ENCODE data around the gene NR1I2. TPM values are rescaled to one million over a fixed set of nuclear protein-coding genes. Genes with fewer than 3 reads are reported as not detected.

NR1I2 gene
- polyA plus RNA-seq, 3 donors: 0.07 TPM; not detected in 2

GRCh38 chr3:119825820-119826219, 43.9 kb downstream of the NR1I2 start:
- H3K36me3 ChIP-seq (replicated peaks in 1 of 2; ENCODE audit: control insufficient read depth in 1 of 2, insufficient read depth in 2 of 2, low read length in 2 of 2): peaks cover 14 to 29% of the 10 kb centered on the region in 2 donors
- H3K4me3 ChIP-seq (replicated peaks in 1 of 3; ENCODE audit: low read depth in 2 of 3, low read length in 3 of 3): no peak overlapping the region
- no peaks in the 10 kb centered on the region for H3K4me1 ChIP-seq (ENCODE audit: control insufficient read depth in 1 of 2, insufficient read depth in 2 of 2, low read length in 2 of 2)
- whole genome bisulfite sequencing (ENCODE audit: insufficient coverage): 100% methylated on average over 1 of the region's 1 CpG
- no peak overlapping the region for H3K4me2 ChIP-seq (replicated peaks; ENCODE audit: extremely low read depth, low read length, poor library complexity, severe bottlenecking)
- peaks cover 2% of the 10 kb centered on the region for H3K4me1 Mint-ChIP-seq
- peaks cover 0 to 2% (median 0%) of the 10 kb centered on the region in 7 donors for H3K9me3 Mint-ChIP-seq
- peak overlapping the region in 2 of 7 donors; percentile 32 to 71 for H3K27ac Mint-ChIP-seq
- peaks cover 34 to 37% of the 10 kb centered on the region in 2 donors for H3K36me3 Mint-ChIP-seq
- H3K4me3 Mint-ChIP-seq: no peak overlapping the region
- H3K79me2 ChIP-seq (ENCODE audit: insufficient read depth, low read length): no peaks in the 10 kb centered on the region
- no peak for DNase-seq
- no peaks in the 10 kb centered on the region for H3K9me3 ChIP-seq (replicated peaks in 1 of 2; ENCODE audit: control insufficient read depth in 1 of 2, insufficient read depth in 1 of 2, low read length in 2 of 2)
- H3K27ac ChIP-seq (ENCODE audit: low read depth in 1 of 2, low read length in 2 of 2): no peak overlapping the region
- no peaks in the 10 kb centered on the region for H3K27me3 Mint-ChIP-seq (ENCODE audit: low read depth in 3 of 3)
- peaks cover 24% of the 10 kb centered on the region for H4K20me1 ChIP-seq (ENCODE audit: insufficient read depth, low read length)
- TF ChIP-seq, protein P1, sequence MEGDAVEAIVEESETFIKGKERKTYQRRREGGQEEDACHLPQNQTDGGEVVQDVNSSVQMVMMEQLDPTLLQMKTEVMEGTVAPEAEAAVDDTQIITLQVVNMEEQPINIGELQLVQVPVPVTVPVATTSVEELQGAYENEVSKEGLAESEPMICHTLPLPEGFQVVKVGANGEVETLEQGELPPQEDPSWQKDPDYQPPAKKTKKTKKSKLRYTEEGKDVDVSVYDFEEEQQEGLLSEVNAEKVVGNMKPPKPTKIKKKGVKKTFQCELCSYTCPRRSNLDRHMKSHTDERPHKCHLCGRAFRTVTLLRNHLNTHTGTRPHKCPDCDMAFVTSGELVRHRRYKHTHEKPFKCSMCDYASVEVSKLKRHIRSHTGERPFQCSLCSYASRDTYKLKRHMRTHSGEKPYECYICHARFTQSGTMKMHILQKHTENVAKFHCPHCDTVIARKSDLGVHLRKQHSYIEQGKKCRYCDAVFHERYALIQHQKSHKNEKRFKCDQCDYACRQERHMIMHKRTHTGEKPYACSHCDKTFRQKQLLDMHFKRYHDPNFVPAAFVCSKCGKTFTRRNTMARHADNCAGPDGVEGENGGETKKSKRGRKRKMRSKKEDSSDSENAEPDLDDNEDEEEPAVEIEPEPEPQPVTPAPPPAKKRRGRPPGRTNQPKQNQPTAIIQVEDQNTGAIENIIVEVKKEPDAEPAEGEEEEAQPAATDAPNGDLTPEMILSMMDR (IDR thresholded peaks at IDR 0.05): no peak
- intact Hi-C loops (cut with micrococcal nuclease): no loop called here
- H2AFZ ChIP-seq (ENCODE audit: insufficient read depth, low read depth, low read length, poor library complexity, severe bottlenecking): no peak overlapping the region
- no peaks in the 10 kb centered on the region for H3K27me3 ChIP-seq (ENCODE audit: control insufficient read depth in 2 of 2, insufficient read depth in 2 of 2, low read length in 2 of 2)
- no peak overlapping the region for H3K9ac ChIP-seq (ENCODE audit: insufficient read depth, low read length, poor library complexity, severe bottlenecking)

- H3K4me3 Mint-ChIP-seq: no peak overlapping the region
- no peak overlapping the region for H3K27ac Mint-ChIP-seq
- Histone ChIP-seq H3K9me3 (replicated peaks in 1 of 2; ENCODE audit: control insufficient read depth in 1 of 2, insufficient read depth in 1 of 2, low read length in 2 of 2) (no peaks in the 10 kb centered on the region), H3K4me1 (ENCODE audit: control insufficient read depth in 1 of 2, insufficient read depth in 2 of 2, low read length in 2 of 2) (no peaks in the 10 kb centered on the region), H3K4me2 (replicated peaks; ENCODE audit: extremely low read depth, low read length, poor library complexity, severe bottlenecking) (no peak overlapping the region), H2AFZ (ENCODE audit: insufficient read depth, low read depth, low read length, poor library complexity, severe bottlenecking) (no peak overlapping the region), H3K79me2 (ENCODE audit: insufficient read depth, low read length) (no peaks in the 10 kb centered on the region), H3K36me3 (replicated peaks in 1 of 2; ENCODE audit: control insufficient read depth in 1 of 2, insufficient read depth in 2 of 2, low read length in 2 of 2) (peaks cover 14 to 29% of the 10 kb centered on the region in 2 donors), H3K27me3 (ENCODE audit: control insufficient read depth in 2 of 2, insufficient read depth in 2 of 2, low read length in 2 of 2) (no peaks in the 10 kb centered on the region), H3K4me3 (replicated peaks in 1 of 3; ENCODE audit: low read depth in 2 of 3, low read length in 3 of 3) (no peak overlapping the region), H3K9ac (ENCODE audit: insufficient read depth, low read length, poor library complexity, severe bottlenecking) (no peak overlapping the region), H3K27ac (ENCODE audit: low read depth in 1 of 2, low read length in 2 of 2) (no peak overlapping the region), H4K20me1 (ENCODE audit: insufficient read depth, low read length) (peaks cover 28% of the 10 kb centered on the region)
- DNase-seq: no peak
- WGBS (ENCODE audit: insufficient coverage): 100% methylated on average over 3 of the region's 7 CpGs
- TF ChIP-seq, protein P1 (IDR thresholded peaks at IDR 0.05): no peak
- H3K4me1 Mint-ChIP-seq: no peaks in the 10 kb centered on the region
- intact Hi-C loops (cut with micrococcal nuclease): no loop called here
- no peaks in the 10 kb centered on the region for H3K27me3 Mint-ChIP-seq (ENCODE audit: low read depth in 3 of 3)
- peaks cover 37% of the 10 kb centered on the region in 2 donors for H3K36me3 Mint-ChIP-seq
- no peaks in the 10 kb centered on the region for H3K9me3 Mint-ChIP-seq
These were observed 45.1 kb downstream of the NR1I2 start for GRCh38 chr3:119826711-119827608.
